ENCODE data around the gene CYBC1. TPM values are rescaled to one million over a fixed set of nuclear protein-coding genes. Genes with fewer than 3 reads are reported as not detected.
"Not testable (repeated sequence)": the region's sequence is repeated elsewhere in the genome, so short reads cannot be mapped to it uniquely, and the experiment has no call there.

Gene CYBC1
- polyA plus RNA-seq, 1 donor (not counting 4 experiments of a cell fraction or from before 2014, with no cell fraction given) = 30.2 TPM

- Histone ChIP-seq H4K20me1 (ENCODE audit: control insufficient read depth, extremely low read depth, insufficient read depth, low read length) (no peaks in the 10 kb centered on the region), H2AFZ (ENCODE audit: control insufficient read depth, low read length) (no peak overlapping the region), H3K27ac (ENCODE audit: control insufficient read depth, insufficient read depth, low read length) (no peak overlapping the region), H3K27me3 (ENCODE audit: control insufficient read depth, extremely low read depth, insufficient read depth, low read length) (no peaks in the 10 kb centered on the region), H3K4me3 (ENCODE audit: control insufficient read depth in 2 of 3, extremely low read depth in 1 of 3, insufficient read depth in 2 of 3, low read depth in 1 of 3, low read length in 3 of 3) (no peak overlapping the region), H3K4me1 (ENCODE audit: control insufficient read depth, extremely low read depth, insufficient read depth, low read length) (peaks cover 6% of the 10 kb centered on the region), H3K9me3 (ENCODE audit: control insufficient read depth, low read depth, low read length) (no peaks in the 10 kb centered on the region), H3K9ac (ENCODE audit: control insufficient read depth, extremely low read depth, insufficient read depth, low read length) (no peak overlapping the region), H3K4me2 (ENCODE audit: control insufficient read depth, extremely low read depth, insufficient read depth, low read depth, low read length) (no peak overlapping the region), H3K79me2 (ENCODE audit: control insufficient read depth, insufficient read depth, low read length) (peaks cover 6% of the 10 kb centered on the region), H3K9me1 (ENCODE audit: control insufficient read depth, extremely low read depth, insufficient read depth, low read length) (no peaks in the 10 kb centered on the region), H3K36me3 (ENCODE audit: control insufficient read depth in 2 of 2, extremely low read depth in 1 of 2, insufficient read depth in 2 of 2, low read length in 2 of 2) (peaks cover 11 to 12% of the 10 kb centered on the region in 2 experiments)
- FAIRE-seq (no peak), DNase-seq (ENCODE audit: low read depth, low spot score) (no peak)
- TF ChIP-seq CTCF (optimal IDR thresholded peaks at IDR 0.05 in 1 of 3, IDR thresholded peaks at IDR 0.05 in 1 of 3, conservative IDR thresholded peaks at IDR 0.05 in 1 of 3; ENCODE audit: extremely low read depth in 1 of 3, insufficient read depth in 2 of 3, low read length in 3 of 3) (no peak), EZH2 (IDR thresholded peaks at IDR 0.05; ENCODE audit: low read length) (no peak)
- dilution Hi-C loops (cut with MboI; ENCODE audit: extremely low pct_ligation_motif_present, low sequenced_read_pairs) = no loop called here
These were observed 12.8 kb upstream of the CYBC1 start for GRCh38 chr17:82463391-82463790.

GRCh38 chr17:82461827-82462524 lies 11.4 kb upstream of the CYBC1 start:
- Histone ChIP-seq H3K27me3 (ENCODE audit: control insufficient read depth, extremely low read depth, insufficient read depth, low read length) (no peaks in the 10 kb centered on the region), H3K4me1 (ENCODE audit: control insufficient read depth, extremely low read depth, insufficient read depth, low read length) (peaks cover 15% of the 10 kb centered on the region), H3K9me1 (ENCODE audit: control insufficient read depth, extremely low read depth, insufficient read depth, low read length) (no peaks in the 10 kb centered on the region), H3K4me3 (ENCODE audit: control insufficient read depth in 2 of 3, extremely low read depth in 1 of 3, insufficient read depth in 2 of 3, low read depth in 1 of 3, low read length in 3 of 3) (no peak overlapping the region), H4K20me1 (ENCODE audit: control insufficient read depth, extremely low read depth, insufficient read depth, low read length) (no peaks in the 10 kb centered on the region), H3K36me3 (ENCODE audit: control insufficient read depth in 2 of 2, extremely low read depth in 1 of 2, insufficient read depth in 2 of 2, low read length in 2 of 2) (peaks cover 11 to 12% of the 10 kb centered on the region in 2 experiments), H3K79me2 (ENCODE audit: control insufficient read depth, insufficient read depth, low read length) (peaks cover 6% of the 10 kb centered on the region), H3K9me3 (ENCODE audit: control insufficient read depth, low read depth, low read length) (no peaks in the 10 kb centered on the region), H3K9ac (ENCODE audit: control insufficient read depth, extremely low read depth, insufficient read depth, low read length) (no peak overlapping the region), H3K27ac (ENCODE audit: control insufficient read depth, insufficient read depth, low read length) (no peak overlapping the region), H3K4me2 (ENCODE audit: control insufficient read depth, extremely low read depth, insufficient read depth, low read depth, low read length) (no peak overlapping the region), H2AFZ (ENCODE audit: control insufficient read depth, low read length) (no peak overlapping the region)
- TF ChIP-seq CTCF (optimal IDR thresholded peaks at IDR 0.05 in 1 of 3, IDR thresholded peaks at IDR 0.05 in 1 of 3, conservative IDR thresholded peaks at IDR 0.05 in 1 of 3; ENCODE audit: extremely low read depth in 1 of 3, insufficient read depth in 2 of 3, low read length in 3 of 3) (no peak), EZH2 (IDR thresholded peaks at IDR 0.05; ENCODE audit: low read length) (no peak)
- DNase-seq (ENCODE audit: low read depth, low spot score) = no peak
- no peak for FAIRE-seq
- dilution Hi-C loops (cut with MboI; ENCODE audit: extremely low pct_ligation_motif_present, low sequenced_read_pairs) = no loop called here

- FAIRE-seq; H3K9me3 ChIP-seq (ENCODE audit: control insufficient read depth, low read depth, low read length); H4K20me1 ChIP-seq (ENCODE audit: control insufficient read depth, extremely low read depth, insufficient read depth, low read length); H3K79me2 ChIP-seq (ENCODE audit: control insufficient read depth, insufficient read depth, low read length); H3K36me3 ChIP-seq (ENCODE audit: control insufficient read depth in 2 of 2, extremely low read depth in 1 of 2, insufficient read depth in 2 of 2, low read length in 2 of 2); H3K4me3 ChIP-seq (ENCODE audit: control insufficient read depth in 2 of 3, extremely low read depth in 1 of 3, insufficient read depth in 2 of 3, low read depth in 1 of 3, low read length in 3 of 3); H3K9me1 ChIP-seq (ENCODE audit: control insufficient read depth, extremely low read depth, insufficient read depth, low read length); H3K27me3 ChIP-seq (ENCODE audit: control insufficient read depth, extremely low read depth, insufficient read depth, low read length); H3K27ac ChIP-seq (ENCODE audit: control insufficient read depth, insufficient read depth, low read length); H3K4me2 ChIP-seq (ENCODE audit: control insufficient read depth, extremely low read depth, insufficient read depth, low read depth, low read length); DNase-seq (ENCODE audit: low read depth, low spot score); H2AFZ ChIP-seq (ENCODE audit: control insufficient read depth, low read length); dilution Hi-C loops (cut with MboI; ENCODE audit: extremely low pct_ligation_motif_present, low sequenced_read_pairs); H3K9ac ChIP-seq (ENCODE audit: control insufficient read depth, extremely low read depth, insufficient read depth, low read length): not testable (repeated sequence)
- H3K4me1 ChIP-seq (ENCODE audit: control insufficient read depth, extremely low read depth, insufficient read depth, low read length) = peaks cover 15% of the 10 kb centered on the region
These were observed 9.4 kb upstream of the CYBC1 start for GRCh38 chr17:82459936-82460335.

Measured in keratinocyte (primary cell).